Astrocyte of the hippocampus (primary cell): ENCODE data around the gene ABCC1.
A peak's percentile ranks its signal among the peaks of the same experiment; 100 is the strongest.
"Not testable (repeated sequence)": the region's sequence is repeated elsewhere in the genome, so short reads cannot be mapped to it uniquely, and the experiment has no call there.

Experiments
- DNase-seq: peaks from one replicate; pipeline ENCODE4 v3.0.0; 2011; ENCODE audit warnings: low read depth, low spot score

Gene ABCC1

DNA sequence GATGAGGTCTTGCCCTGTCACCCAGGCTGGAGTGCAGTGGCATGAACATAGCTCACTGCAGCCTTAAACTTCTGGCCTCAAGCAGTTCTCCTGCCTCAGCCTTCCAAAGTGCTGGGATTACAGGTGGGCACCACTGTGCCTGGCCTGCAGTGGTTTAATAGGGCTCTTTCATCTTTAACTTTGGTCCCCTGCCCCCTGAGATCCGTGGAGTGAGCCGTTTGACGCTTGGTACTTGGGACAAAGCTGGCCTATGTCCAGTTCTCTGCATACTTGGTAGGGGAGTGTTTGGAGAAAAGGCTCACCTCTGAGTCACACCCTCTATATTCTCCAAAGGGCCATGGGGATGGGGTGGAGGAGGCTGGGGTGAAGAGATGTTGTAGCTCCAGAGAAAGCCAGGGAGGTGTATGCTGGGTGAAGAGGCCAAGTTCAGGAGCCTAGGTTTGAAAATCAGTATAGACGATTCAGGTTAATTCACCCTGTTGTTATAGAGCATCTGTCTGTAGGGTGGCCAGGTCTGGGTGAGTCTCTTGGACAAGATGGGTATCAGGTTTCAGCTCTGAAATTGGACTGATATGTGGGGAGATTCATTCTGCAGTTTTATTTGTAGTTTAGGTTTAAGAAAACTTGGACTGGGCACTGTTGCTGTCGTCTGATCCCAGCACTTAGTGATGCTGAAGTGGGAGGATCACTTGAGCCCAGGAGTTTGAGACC is 17.6 kb downstream of the ABCC1 start:
- DNase-seq, result peak; percentile 93

DNA sequence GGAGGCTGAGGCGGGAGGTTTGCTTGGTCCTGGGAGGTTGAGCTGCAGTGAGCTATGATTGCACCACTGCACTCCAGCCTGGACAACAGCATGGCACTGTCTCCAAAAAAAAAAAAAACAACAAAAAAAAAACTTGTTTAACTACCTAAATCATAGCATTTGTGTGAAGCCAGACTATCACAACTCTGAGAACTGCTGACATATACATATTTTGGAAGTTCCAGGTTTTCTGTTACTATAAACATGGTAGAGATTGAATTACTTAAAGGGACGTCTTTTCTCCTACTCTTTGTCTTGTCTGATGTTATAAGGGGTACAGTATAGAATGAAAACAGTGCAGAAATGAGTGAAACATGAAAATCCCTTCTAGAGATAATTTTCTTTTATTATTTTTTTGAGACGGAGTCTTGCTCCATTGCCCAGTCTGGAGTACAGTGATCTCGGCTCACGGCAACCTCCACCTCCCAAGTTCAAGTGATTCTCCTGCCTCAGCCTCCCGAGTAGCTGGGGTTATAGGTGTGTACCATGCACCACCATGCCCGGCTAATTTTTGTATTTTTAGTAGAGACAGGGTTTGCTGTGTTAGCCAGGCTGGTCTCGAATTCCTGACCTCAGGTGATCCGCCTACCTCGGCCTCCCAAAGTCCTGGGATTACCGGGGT is 18.4 kb downstream of the ABCC1 start:
- no peak for DNase-seq

DNA sequence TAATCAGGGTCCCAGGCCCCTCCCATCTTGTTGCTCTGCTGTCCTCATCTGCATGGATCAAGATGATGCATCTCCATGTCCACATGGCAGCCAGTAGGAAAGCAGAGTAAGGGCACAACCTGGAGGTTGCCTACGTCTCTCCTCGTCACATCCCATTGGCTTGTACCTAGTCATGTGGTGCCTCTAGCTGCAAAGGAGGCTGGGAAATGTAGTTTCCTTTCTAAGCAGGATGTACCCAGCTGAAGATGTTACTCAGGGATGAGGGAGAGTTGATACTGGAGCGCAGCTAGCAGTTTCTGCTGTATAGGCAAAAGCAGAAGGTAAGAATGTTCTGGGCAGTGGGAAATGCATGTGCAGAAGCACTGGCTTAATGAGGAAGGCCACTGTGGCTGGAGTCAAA is 20.8 kb downstream of the ABCC1 start:
- no peak for DNase-seq

DNA sequence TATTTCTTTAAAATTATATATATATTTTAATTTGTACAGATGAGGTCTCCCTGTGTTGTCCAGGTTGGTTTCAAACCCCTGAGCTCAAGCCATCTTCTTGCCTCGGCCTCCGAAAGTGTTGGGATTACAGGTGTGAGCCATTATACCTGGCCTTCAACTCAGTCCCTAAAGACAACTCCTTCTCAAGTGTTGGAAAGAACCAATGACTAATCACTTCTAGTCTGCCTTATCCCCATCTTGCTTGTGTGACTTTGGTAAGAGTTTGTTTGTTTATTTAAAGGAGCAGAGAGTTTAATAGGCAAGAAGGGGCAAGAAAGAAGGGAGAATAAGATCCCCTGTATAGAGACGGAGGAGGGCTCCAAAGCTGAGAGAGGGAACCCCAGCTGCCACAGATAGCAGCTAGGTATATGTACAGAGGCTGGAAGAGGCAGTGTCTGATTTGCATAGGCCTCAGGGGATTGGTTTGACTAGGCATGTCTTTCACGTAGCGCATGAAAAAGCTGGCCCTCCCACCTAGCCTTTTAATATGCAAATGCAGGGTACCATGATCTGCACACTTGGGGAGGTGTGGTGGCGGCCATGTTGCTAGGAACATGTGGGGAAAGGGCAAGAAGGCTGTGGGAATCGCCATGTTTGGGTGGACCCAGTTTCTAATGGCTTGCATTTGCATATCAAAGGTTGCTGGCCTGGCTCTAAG is 21.5 kb downstream of the ABCC1 start:
- no peak for DNase-seq

DNA sequence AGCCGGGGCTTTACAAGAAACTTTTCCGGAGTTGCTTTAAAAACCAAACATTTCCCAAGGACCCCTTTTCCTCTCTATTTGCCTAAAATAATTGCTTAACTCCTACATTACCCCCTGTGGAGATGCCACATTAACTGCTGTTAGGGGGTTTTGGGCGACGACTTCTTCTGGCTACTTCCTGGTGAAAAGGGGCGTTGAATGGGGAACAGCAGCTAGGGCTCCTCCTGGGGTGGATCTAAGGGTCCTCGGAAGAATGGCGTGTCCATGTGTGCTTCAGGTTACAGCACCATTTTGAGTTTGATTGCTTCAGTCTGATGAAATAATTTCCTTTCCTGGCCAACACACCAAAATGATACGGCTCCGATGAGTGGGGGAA is 22.0 kb downstream of the ABCC1 start:
- no peak for DNase-seq

DNA sequence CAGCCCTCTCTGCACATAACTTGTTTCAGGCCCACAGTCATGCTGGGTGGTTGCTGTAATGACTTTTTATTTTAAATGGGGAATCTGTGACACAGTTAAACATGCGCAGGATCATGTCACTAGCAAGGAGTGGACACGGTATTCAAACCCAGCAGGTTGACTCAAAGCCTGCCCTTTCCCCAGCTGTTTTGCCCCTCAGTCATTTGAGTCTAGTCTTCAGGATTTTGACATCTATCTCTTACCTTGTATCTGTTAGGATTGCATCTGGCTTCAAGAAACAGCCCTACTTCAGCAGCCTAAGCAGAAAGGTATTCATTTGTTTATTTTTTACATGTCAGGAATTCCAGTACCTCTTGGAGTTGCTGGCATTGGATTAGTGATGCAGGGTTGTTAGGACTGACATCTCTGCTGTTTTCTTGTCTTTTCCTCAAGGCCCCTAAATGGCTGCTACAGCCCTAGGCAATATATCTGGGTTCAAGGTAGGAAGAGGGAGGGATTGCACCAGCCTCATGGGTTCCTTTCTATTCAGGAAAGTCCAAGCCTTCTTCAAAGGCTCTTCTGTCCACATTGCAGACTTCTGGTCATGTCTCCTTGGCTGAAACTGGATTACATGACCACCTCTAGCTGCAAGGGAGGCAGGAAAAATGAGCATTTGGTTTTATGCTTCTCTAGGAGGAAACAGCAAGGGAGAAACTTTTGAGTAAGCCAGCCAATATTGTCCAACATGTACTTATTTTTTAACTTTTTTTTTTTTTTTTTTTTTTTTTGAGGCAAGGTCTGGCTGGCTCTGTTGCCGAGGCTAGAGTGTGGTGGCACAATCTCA is 22.8 kb downstream of the ABCC1 start:
- peak; percentile 55 for DNase-seq

DNA sequence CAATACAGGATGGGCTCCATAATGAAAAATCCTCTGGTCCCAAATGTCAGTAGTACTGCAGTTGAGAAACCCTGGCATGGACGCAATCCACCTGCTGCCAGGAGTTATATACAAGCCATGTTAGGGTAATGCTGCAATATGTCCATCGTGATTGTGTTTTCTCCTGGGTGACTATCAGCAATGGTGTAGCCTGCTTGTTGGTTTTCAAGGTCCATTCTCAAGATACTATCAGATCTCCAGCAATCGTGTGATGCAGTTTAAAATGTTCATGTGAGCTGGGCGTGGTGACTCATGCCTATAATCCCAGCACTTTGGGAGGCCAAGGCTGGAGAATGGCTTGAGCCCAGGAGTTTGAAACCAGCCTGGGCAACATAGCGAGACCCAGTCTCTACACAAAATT is 24.0 kb downstream of the ABCC1 start:
- no peak for DNase-seq

DNA sequence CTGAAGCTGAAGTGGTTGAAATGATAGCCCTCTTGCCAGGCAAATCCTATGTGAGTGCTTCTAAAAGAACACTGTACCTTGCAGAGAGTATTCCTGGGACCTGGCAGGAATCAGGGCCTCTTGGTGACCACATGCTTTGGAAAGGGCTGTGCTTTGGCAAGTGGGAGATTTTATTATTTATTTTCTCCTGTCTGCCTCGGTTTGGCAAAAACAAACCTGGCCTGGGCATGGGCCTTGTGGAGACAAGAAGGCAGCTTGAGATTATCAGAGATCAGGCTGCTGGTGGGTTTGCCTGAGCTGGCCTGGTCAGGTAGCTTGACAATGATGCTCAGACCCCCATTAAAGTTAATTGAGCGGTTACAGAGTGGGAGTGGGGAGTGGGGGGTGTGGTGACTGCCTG is 24.6 kb downstream of the ABCC1 start:
- no peak for DNase-seq

DNA sequence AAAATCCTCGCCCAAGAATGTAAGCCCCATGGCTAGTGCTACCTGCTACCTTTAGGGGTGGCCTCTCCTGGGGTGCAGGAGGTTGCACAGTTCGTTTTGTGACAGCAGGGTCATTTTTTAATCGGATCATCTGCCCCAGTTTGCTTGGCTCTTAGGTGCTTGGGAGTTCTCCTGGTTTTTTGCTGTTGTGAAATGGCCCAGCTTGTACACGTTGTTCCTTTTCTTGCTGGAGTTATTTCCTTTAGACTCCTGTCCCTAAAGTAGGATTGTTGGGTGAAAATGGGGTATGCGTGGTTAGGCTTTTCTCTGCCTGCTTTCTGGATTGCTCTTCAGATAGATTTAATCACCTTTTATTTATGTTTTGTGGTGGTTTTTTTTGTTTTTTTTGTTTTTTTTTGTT is 25.8 kb downstream of the ABCC1 start:
- no peak for DNase-seq

DNA sequence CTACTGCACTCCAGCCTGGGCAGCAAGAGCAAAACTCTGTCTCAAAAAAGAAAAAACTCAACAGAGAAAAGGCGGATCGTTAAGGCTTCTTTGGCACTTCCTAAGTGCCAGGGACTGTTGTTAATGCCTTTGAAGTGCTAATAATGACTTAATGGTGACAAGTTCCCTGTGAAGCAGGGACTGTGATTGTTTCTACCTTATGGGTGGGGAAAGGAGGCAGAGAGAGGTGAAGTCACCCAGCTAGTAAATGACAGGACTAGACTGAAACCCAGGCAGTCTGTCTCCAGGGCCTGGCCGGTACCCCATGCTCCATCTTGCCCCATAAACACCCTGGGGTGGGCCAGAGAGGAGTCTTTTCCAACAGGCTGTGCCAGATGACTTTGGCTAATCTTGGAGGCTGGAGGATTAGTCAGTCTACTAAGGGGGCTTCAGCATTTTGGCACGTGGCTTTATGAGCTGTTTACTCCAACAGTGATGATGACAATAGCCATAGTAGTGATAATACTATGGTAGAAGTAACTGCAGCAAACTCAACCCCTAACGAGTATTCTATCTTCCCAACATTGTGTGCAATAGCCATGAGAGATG is 26.9 kb downstream of the ABCC1 start:
- DNase-seq, result no peak

DNA sequence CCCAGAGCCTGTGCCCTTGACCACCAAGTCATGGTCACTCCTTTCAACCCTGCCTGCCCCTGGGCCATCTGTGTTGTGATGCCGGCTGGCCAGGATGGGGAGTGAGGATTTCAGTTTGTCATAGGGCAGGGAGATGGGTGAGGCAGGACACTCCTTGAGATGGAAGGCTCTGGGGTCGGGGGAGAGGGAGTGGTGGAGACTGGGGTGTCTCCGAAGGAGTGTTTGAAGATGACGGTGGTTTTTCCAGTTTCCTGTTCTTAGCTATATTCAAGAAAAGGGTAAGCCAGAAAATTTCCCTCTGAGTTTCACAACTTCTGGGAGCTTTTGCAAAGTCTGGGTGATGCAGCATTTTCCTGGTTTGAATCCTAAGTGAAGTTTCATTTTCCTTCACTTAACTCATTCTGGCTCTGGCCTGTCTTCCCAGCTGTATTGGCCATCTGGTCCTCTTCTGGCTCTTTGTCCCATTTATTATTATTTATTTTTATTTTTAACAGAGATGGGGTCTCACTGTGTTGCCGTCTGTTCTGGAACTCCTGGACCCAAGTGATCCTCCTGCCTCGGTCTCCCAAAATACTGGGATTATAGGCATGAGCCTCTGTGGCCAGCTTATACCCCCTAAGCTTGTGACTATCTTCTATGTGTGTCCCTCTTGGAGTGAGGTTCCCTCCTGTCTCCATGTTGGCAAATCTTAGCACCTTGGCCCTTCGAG is 27.7 kb downstream of the ABCC1 start:
- DNase-seq, result no peak

DNA sequence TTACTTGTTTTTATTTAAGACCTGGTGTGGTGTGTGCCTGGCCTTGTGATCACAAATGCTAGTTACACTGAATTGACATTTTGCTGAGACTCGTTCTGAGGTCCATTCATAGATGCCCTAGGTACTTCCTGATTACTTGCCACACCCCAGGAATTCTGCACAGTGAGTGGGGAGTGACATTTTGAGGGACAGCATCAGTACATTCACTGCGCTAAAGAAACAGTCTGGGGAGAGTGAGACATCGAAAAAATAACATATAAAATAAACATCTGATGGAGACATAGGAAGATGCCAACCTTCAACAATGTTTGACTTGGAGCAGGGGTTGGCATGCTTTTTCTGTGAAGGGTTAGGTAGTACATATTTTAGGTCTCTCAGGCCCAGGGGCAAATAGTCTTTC is 30.4 kb downstream of the ABCC1 start:
- DNase-seq, result no peak

DNA sequence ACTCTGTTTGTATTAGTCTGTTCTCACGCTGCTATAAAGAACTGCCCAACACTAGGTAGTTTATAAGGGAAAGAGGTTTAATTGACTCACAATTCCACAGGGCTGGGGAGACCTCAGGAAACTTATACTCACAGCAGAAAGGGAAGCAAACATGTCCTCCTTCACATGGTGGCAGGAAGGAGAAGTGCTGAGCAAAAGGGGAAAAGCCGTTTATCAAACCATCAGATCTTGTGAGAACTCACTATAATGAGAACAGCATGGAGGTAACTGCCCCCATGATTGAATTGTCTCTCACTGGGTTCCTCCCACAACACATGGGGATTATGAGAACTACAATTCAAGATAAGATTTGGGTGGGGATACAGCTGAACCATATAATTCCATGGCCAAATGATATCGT is 30.9 kb downstream of the ABCC1 start:
- DNase-seq, result no peak

DNA sequence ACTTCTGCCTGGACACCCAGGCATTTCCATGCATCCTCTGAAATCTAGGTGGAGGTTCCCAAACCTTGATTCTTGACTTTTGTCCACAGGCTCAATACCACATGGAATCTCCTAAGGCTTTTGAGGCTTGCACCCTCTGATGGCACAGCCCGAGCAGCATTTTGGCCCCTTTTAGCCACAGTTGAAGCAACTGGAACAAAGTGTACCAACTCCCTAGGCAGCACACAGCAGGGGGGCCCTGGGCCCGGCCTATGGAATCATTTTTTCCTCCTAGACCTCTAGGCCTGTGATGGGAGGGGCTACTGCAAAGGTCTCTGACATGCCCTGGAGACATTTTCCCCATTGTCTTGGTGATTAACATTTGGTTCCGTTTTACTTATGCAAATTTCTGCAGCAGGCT is 32.0 kb downstream of the ABCC1 start:
- no peak for DNase-seq

DNA sequence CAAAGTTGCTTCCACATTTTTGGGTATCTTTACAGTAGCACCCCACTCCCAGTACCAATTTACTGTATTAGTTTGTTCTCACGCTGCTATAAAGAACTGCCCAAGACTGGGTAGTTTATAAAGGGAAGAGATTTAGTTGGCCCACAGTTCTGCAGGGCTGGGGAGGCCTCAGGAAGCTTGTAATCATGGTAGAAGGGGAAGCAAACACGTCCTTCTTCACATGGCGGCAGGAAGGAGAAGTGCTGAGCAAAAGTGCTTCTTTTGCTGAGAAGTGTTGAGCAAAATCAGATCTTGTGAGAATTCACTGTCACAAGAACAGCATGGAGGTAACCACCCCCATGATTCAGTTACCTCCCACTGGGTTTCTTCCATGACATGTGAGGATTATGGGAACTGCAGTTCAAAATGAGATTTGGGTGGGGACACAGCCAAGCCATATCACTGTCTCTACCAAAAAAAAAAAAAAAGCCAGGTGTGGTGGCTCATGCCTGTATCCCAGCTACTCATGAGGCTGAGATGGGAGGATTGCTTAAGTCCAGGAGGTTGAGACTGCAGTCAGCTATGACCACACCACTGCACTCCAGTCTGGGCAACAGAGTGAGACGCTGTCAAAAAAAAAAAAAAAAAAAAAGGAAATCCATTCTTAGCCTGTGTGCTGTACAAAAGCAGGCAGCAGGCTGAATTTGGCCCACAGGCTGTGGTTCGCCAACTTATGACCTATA is 32.9 kb downstream of the ABCC1 start:
- not testable (repeated sequence) for DNase-seq

DNA sequence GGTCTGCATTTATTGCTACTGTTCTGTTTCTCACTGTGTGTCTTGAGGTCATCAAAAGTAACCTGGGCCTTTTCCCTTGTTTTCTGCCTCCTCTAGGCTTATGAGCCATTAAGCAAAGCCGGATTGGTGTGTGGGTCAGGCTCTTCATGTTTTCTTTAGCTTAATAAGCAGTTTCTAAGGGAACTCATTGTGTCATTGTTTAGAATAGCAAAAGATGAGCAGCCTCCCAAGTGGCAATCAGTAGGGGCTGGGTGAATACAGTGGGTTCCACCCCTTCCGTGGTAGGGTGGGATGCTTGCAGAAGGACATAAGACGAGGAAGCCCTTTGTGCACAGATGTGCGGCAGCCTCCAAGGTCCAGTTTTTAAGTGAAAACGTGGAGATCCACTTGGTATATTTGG is 34.5 kb downstream of the ABCC1 start:
- DNase-seq, result peak; percentile 63

DNA sequence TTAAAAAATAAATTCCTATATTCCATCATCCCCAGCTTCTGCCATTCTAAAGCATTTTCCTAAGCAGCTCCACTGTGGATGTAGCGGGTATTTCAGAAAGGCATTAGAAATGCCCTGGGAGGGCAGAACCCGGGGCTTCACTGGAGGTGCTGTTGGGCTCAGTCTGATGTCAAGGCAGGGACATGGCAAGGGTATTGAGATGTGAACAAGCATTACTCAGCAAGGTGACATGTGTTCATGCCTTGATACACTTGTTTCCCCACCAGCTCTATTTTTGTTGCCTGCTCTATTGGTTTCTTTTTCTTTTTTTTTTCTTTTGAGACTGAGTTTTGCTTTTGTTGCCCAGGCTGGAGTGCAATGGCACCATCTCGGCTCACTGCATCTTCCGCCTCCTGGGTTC is 35.7 kb downstream of the ABCC1 start:
- no peak for DNase-seq

DNA sequence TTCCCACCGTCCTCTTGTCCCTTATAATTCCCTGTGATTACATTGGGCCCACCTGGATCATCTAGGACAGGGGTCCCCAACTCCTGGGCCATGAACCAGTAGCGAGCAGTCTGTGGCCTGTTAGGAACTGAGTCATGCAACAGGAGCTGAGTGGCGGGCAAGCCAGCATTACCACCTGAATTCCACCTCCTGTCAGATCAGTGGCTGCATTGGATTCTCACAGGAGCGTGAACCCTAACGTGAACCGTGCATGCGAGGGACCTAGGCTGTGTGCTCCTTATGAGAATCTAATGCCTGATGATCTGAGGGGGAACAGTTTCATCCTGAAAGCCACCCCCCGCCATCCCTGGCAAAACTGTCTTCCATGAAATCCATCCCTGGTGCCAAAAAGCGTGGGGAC is 36.8 kb downstream of the ABCC1 start:
- DNase-seq, result no peak

DNA sequence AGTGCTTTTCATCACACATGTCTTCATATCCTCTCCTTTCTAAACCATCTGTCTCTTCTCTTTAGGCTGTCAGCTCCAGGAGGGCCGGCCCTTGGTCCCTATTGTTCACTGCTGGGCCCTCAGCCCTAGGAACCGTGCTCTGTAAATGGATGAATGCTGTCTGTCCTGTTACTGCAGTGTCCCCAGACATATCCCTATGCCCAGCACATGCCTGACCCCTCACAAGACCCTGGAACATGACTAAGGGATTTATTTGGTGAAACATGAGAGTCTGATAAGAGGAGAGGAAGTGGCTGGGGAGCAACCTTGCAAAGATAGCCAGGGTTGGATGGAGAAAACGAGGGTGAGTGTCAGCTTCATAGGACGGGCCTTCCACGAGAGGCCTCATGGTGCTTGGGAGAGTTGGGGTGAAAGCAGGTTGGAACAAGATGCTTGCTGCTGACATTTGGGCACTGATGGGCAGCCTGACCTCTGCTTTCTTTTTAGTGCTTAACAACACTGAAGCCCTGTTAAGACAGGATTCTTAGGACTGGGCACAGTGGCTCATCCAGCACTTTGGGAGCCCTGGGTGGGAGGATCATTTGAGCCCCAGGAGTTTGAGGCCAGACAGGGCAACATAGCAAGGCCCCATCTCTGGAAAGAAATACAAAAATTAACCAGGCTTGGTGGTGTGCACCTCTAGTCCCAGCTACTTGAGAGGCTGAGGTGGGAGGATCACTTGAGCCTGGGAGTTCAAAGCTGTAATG is 39.0 kb downstream of the ABCC1 start:
- DNase-seq, result no peak

DNA sequence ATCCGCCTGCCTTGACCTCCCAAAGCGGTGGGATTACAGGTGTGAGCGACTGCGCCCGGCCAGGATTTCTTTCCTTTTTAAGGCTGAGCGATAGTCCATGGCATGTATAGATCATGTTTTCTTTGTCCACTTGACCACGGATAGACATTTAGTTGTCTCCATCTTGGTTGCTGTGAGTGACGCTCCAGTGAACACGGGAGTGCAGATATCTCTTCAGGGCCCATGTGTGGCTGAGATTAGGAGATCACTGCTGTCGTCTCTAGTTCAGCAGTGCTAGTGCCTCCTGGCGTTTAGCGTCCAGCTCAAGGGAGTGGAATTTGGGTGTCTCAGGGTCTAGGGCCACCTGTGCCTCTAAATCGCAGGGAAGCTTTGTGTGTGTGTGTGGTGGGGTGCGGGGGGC is 41.5 kb downstream of the ABCC1 start:
- DNase-seq, result no peak
